ENCODE results near the gene PIK3IP1. TPM values are rescaled to one million over a fixed set of nuclear protein-coding genes. Genes with fewer than 3 reads are reported as not detected.
"Not testable (repeated sequence)": the region's sequence is repeated elsewhere in the genome, so short reads cannot be mapped to it uniquely, and the experiment has no call there.

The PIK3IP1 gene
- total RNA-seq, 2 donors from 2014 or later: 14.6 to 17.6 TPM

GRCh38 chr22:31321421-31321820 lies 29.1 kb upstream of the PIK3IP1 start:
- H3K4me3 ChIP-seq: no peak overlapping the region
- H3K36me3 ChIP-seq: peaks cover 19% of the 10 kb centered on the region
- H3K27me3 ChIP-seq: no peaks in the 10 kb centered on the region
- DNase-seq (ENCODE audit: low spot score): no peak
- H3K4me1 ChIP-seq: no peaks in the 10 kb centered on the region
- TF ChIP-seq CTCF (IDR thresholded peaks at IDR 0.05): no peak
- no peaks in the 10 kb centered on the region for H3K9me3 ChIP-seq
- no peak overlapping the region for H3K27ac ChIP-seq

GRCh38 chr22:31314220-31314619 lies 21.9 kb upstream of the PIK3IP1 start:
- H3K27me3 ChIP-seq; H3K27ac ChIP-seq; H3K9me3 ChIP-seq; DNase-seq (ENCODE audit: low spot score); H3K36me3 ChIP-seq; H3K4me3 ChIP-seq: not testable (repeated sequence)
- H3K4me1 ChIP-seq: peaks cover 0 to 11% of the 10 kb centered on the region in 2 donors

GRCh38 chr22:31313366-31314147 lies 21.3 kb upstream of the PIK3IP1 start:
- H3K4me1 ChIP-seq: peaks cover 0 to 11% of the 10 kb centered on the region in 2 donors
- DNase-seq (ENCODE audit: low spot score): peak; percentile 77
- no peaks in the 10 kb centered on the region for H3K36me3 ChIP-seq
- peak; percentile 86 to 88 for TF ChIP-seq CTCF (IDR thresholded peaks at IDR 0.05)
- H3K9me3 ChIP-seq: no peaks in the 10 kb centered on the region
- no peaks in the 10 kb centered on the region for H3K27me3 ChIP-seq
- no peak overlapping the region for H3K4me3 ChIP-seq
- H3K27ac ChIP-seq: peak overlapping the region; percentile 7 to 26

GRCh38 chr22:31308181-31308580 lies 15.9 kb upstream of the PIK3IP1 start:
- no peaks in the 10 kb centered on the region for H3K36me3 ChIP-seq

GRCh38 chr22:31305194-31305593 lies 12.9 kb upstream of the PIK3IP1 start:
- Histone ChIP-seq H3K4me3 (no peak overlapping the region), H3K27ac (no peak overlapping the region), H3K4me1 (no peaks in the 10 kb centered on the region), H3K9me3 (no peaks in the 10 kb centered on the region), H3K36me3 (no peaks in the 10 kb centered on the region), H3K27me3 (no peaks in the 10 kb centered on the region)
- no peak for TF ChIP-seq CTCF (IDR thresholded peaks at IDR 0.05)
- no peak for DNase-seq (ENCODE audit: low spot score)

More at GRCh38 chr22:31308181-31308580, 15.9 kb upstream of the PIK3IP1 start:
- DNase-seq (ENCODE audit: low spot score): no peak
- Histone ChIP-seq H3K9me3 (no peaks in the 10 kb centered on the region), H3K4me3 (no peak overlapping the region), H3K4me1 (peaks cover 0 to 3% of the 10 kb centered on the region in 2 donors), H3K27ac (no peak overlapping the region), H3K27me3 (no peaks in the 10 kb centered on the region)
- no peak for TF ChIP-seq CTCF (IDR thresholded peaks at IDR 0.05)

- Histone ChIP-seq H3K27me3 (no peaks in the 10 kb centered on the region), H3K27ac (no peak overlapping the region), H3K9me3 (no peaks in the 10 kb centered on the region), H3K4me1 (no peaks in the 10 kb centered on the region), H3K4me3 (no peak overlapping the region), H3K36me3 (no peaks in the 10 kb centered on the region)
- DNase-seq (ENCODE audit: low spot score): no peak
- no peak for TF ChIP-seq CTCF (IDR thresholded peaks at IDR 0.05)
Measured at GRCh38 chr22:31302537-31302936, 10.2 kb upstream of the PIK3IP1 start.

Data from right atrium auricular region (tissue), 2 donors.